Neural progenitor cell (in vitro differentiated cells): ENCODE data around the gene ZNF618. TPM values are rescaled to one million over a fixed set of nuclear protein-coding genes. Genes with fewer than 3 reads are reported as not detected.

Experiments
- DNase-seq: peaks from one replicate; pipeline ENCODE4 v3.0.0-alpha.2; 2016; ENCODE audit warnings: low spot score
- H2AFZ ChIP-seq: fragments of 200-600 bp; sonication (generic); replicated peaks from 2 replicates; pipeline ENCODE4 v1.6.1; 2016; ENCODE audit warnings: antibody characterized with exemption
- H3F3A ChIP-seq: fragments of 200-600 bp; sonication (generic); 2 replicates; pipeline ENCODE4 v1.6.1; 2016; ENCODE audit warnings: antibody characterized with exemption, low read depth
- H3K27ac ChIP-seq: fragments of 200-600 bp; sonication (generic); 2 replicates; pipeline ENCODE4 v1.5.1; 2016; ENCODE audit warnings: mild to moderate bottlenecking
- H3K27me3 ChIP-seq: fragments of 200-600 bp; sonication (generic); 2 replicates; pipeline ENCODE4 v1.6.1; 2016; ENCODE audit warnings: mild to moderate bottlenecking, moderate library complexity
- H3K36me3 ChIP-seq: fragments of 200-600 bp; sonication (generic); 2 replicates; pipeline ENCODE4 v1.5.1; 2016
- H3K4me1 ChIP-seq: fragments of 200-600 bp; sonication (generic); 2 replicates; pipeline ENCODE4 v1.6.1; 2016; ENCODE audit warnings: mixed run types
- H3K4me2 ChIP-seq: fragments of 200-600 bp; sonication (generic); 2 replicates; pipeline ENCODE4 v1.6.1; 2016
- H3K4me3 ChIP-seq: fragments of 200-600 bp; sonication (generic); 2 replicates; pipeline ENCODE4 v1.5.1; 2016
- H3K79me2 ChIP-seq: fragments of 200-600 bp; sonication (generic); 2 replicates; pipeline ENCODE4 v1.6.1; 2016; ENCODE audit warnings: low read depth
- H3K9ac ChIP-seq: fragments of 200-600 bp; sonication (generic); 2 replicates; pipeline ENCODE4 v1.6.1; 2016
- H3K9me3 ChIP-seq: fragments of 200-600 bp; sonication (generic); 2 replicates; pipeline ENCODE4 v1.5.1; 2016; ENCODE audit warnings: low read depth
- H4K20me1 ChIP-seq: fragments of 200-600 bp; sonication (generic); 2 replicates; pipeline ENCODE4 v1.6.1; 2016; ENCODE audit warnings: low read depth
- H3K27ac Mint-ChIP-seq: 3 replicates; pipeline ENCODE4 v1.8.0; 2021; ENCODE audit warnings: mixed read lengths
- H3K27me3 Mint-ChIP-seq: 2 replicates; pipeline ENCODE4 v1.8.0; 2022; ENCODE audit warnings: low read depth, mild to moderate bottlenecking, inconsistent platforms, moderate library complexity, mixed read lengths; ENCODE audit not compliant: insufficient read depth
- H3K36me3 Mint-ChIP-seq: 3 replicates; pipeline ENCODE4 v1.8.0; 2021; ENCODE audit warnings: mixed read lengths
- H3K4me1 Mint-ChIP-seq: 3 replicates; pipeline ENCODE4 v1.8.0; 2021; ENCODE audit warnings: mixed read lengths
- H3K4me3 Mint-ChIP-seq: 3 replicates; pipeline ENCODE4 v1.8.0; 2021; ENCODE audit warnings: mild to moderate bottlenecking, moderate library complexity, mixed read lengths
- H3K9me3 Mint-ChIP-seq: 3 replicates; pipeline ENCODE4 v1.8.0; 2020; ENCODE audit warnings: mixed read lengths
- EZH2 ChIP-seq: fragments of 200-600 bp; sonication (generic); IDR thresholded peaks from 2 replicates; pipeline ENCODE4 v1.6.1; 2017; ENCODE audit warnings: antibody characterized with exemption, mild to moderate bottlenecking, moderate library complexity
- EZH2phosphoT487 ChIP-seq: fragments of 200-600 bp; sonication (generic); IDR thresholded peaks from 2 replicates; pipeline ENCODE4 v1.6.1; 2017; ENCODE audit warnings: antibody characterized with exemption
- total RNA-seq: library from RNA; depleted of rRNA; stranded (reverse); fragments of >200 nt; gene quantifications from 2 replicates; pipeline ENCODE4 v1.2.3, GENCODE V29; 2015; ENCODE audit warnings: low replicate concordance
- TF ChIP-seq, protein P1 (sequence below): fragments of 200-600 bp; sonication (generic); IDR thresholded peaks from 2 replicates; pipeline ENCODE4 v1.5.1; 2017; ENCODE audit warnings: antibody characterized with exemption, mild to moderate bottlenecking

Gene ZNF618
- total RNA-seq, 1 donor from 2014 or later: 10.5 TPM

GRCh38 chr9:114083666-114084065 lies 207.6 kb downstream of the ZNF618 start:
- Histone ChIP-seq H3K4me3 (no peak overlapping the region), H3F3A (no peaks in the 10 kb centered on the region), H3K4me2 (no peak overlapping the region), H3K9ac (no peak overlapping the region), H4K20me1 (no peaks in the 10 kb centered on the region), H3K79me2 (no peaks in the 10 kb centered on the region), H3K27ac (no peak overlapping the region), H3K36me3 (no peaks in the 10 kb centered on the region), H2AFZ (no peak overlapping the region), H3K9me3 (no peaks in the 10 kb centered on the region), H3K4me1 (no peaks in the 10 kb centered on the region), H3K27me3 (no peaks in the 10 kb centered on the region)
- Mint-ChIP-seq H3K27ac (no peak overlapping the region), H3K9me3 (peaks cover 3% of the 10 kb centered on the region), H3K4me3 (no peak overlapping the region), H3K4me1 (peaks cover 4% of the 10 kb centered on the region), H3K27me3 (peaks cover 10% of the 10 kb centered on the region), H3K36me3 (no peaks in the 10 kb centered on the region)
- no peak for TF ChIP-seq EZH2
- TF ChIP-seq, protein P1, sequence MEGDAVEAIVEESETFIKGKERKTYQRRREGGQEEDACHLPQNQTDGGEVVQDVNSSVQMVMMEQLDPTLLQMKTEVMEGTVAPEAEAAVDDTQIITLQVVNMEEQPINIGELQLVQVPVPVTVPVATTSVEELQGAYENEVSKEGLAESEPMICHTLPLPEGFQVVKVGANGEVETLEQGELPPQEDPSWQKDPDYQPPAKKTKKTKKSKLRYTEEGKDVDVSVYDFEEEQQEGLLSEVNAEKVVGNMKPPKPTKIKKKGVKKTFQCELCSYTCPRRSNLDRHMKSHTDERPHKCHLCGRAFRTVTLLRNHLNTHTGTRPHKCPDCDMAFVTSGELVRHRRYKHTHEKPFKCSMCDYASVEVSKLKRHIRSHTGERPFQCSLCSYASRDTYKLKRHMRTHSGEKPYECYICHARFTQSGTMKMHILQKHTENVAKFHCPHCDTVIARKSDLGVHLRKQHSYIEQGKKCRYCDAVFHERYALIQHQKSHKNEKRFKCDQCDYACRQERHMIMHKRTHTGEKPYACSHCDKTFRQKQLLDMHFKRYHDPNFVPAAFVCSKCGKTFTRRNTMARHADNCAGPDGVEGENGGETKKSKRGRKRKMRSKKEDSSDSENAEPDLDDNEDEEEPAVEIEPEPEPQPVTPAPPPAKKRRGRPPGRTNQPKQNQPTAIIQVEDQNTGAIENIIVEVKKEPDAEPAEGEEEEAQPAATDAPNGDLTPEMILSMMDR: no peak
- DNase-seq: no peak

- H3K27ac Mint-ChIP-seq: peak overlapping the region; percentile 1
- peaks cover 7% of the 10 kb centered on the region for H3K27me3 Mint-ChIP-seq
- H3K9me3 ChIP-seq: no peaks in the 10 kb centered on the region
- no peak for DNase-seq
- H2AFZ ChIP-seq: no peak overlapping the region
- H3K27ac ChIP-seq: no peak overlapping the region
- TF ChIP-seq, protein P1: no peak
- no peak for TF ChIP-seq EZH2phosphoT487
- TF ChIP-seq EZH2: no peak
- H3K36me3 Mint-ChIP-seq: no peaks in the 10 kb centered on the region
- H3K79me2 ChIP-seq: no peaks in the 10 kb centered on the region
- H3K9me3 Mint-ChIP-seq: peaks cover 3% of the 10 kb centered on the region
- peaks cover 4% of the 10 kb centered on the region for H3K4me1 Mint-ChIP-seq
- H3K36me3 ChIP-seq: no peaks in the 10 kb centered on the region
- no peaks in the 10 kb centered on the region for H4K20me1 ChIP-seq
- H3K27me3 ChIP-seq: no peaks in the 10 kb centered on the region
- H3K4me2 ChIP-seq: no peak overlapping the region
- no peak overlapping the region for H3K4me3 ChIP-seq
- no peaks in the 10 kb centered on the region for H3F3A ChIP-seq
- H3K9ac ChIP-seq: no peak overlapping the region
- H3K4me3 Mint-ChIP-seq: no peak overlapping the region
- H3K4me1 ChIP-seq: no peaks in the 10 kb centered on the region
Measured at GRCh38 chr9:114084282-114085073, 208.4 kb downstream of the ZNF618 start.

DNA sequence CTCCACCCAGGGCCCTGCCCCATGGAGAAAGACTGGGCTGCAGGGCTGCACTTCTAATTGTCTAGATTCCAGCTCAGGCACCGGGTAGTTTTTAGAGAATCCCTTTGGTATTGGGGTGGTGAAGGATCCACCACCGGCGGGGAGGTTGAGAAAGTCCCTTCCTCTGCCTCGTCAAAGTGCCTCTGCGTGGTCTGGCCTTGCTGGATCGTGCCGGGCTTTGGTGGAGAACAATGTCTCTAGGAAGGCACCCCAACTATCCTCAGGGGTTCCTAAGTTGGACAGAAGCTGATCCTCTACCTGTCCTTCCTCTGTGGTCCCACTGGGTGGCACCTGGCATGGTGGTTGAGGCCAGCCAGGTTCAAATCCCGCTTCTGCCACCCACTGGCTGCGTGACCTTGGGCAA lies 209.3 kb downstream of the ZNF618 start:
- Histone ChIP-seq H3K4me2 (no peak overlapping the region), H3K27ac (no peak overlapping the region), H3K4me1 (no peaks in the 10 kb centered on the region), H3K79me2 (no peaks in the 10 kb centered on the region), H3F3A (no peaks in the 10 kb centered on the region), H3K27me3 (no peaks in the 10 kb centered on the region), H3K4me3 (no peak overlapping the region), H2AFZ (no peak overlapping the region), H4K20me1 (no peaks in the 10 kb centered on the region), H3K9ac (no peak overlapping the region), H3K9me3 (no peaks in the 10 kb centered on the region), H3K36me3 (no peaks in the 10 kb centered on the region)
- H3K27me3 Mint-ChIP-seq: peaks cover 7% of the 10 kb centered on the region
- H3K27ac Mint-ChIP-seq: no peak overlapping the region
- DNase-seq: no peak
- no peak overlapping the region for H3K4me3 Mint-ChIP-seq
- TF ChIP-seq EZH2 (no peak), EZH2phosphoT487 (no peak)
- TF ChIP-seq, protein P1: no peak
- H3K36me3 Mint-ChIP-seq: no peaks in the 10 kb centered on the region
- peaks cover 3% of the 10 kb centered on the region for H3K9me3 Mint-ChIP-seq
- H3K4me1 Mint-ChIP-seq: peaks cover 4% of the 10 kb centered on the region
